ENCODE measurements around the gene PLAC9. TPM values are rescaled to one million over a fixed set of nuclear protein-coding genes. Genes with fewer than 3 reads are reported as not detected.

The PLAC9 gene
- total RNA-seq, 1 donor from 2014 or later, result 125 TPM

DNA sequence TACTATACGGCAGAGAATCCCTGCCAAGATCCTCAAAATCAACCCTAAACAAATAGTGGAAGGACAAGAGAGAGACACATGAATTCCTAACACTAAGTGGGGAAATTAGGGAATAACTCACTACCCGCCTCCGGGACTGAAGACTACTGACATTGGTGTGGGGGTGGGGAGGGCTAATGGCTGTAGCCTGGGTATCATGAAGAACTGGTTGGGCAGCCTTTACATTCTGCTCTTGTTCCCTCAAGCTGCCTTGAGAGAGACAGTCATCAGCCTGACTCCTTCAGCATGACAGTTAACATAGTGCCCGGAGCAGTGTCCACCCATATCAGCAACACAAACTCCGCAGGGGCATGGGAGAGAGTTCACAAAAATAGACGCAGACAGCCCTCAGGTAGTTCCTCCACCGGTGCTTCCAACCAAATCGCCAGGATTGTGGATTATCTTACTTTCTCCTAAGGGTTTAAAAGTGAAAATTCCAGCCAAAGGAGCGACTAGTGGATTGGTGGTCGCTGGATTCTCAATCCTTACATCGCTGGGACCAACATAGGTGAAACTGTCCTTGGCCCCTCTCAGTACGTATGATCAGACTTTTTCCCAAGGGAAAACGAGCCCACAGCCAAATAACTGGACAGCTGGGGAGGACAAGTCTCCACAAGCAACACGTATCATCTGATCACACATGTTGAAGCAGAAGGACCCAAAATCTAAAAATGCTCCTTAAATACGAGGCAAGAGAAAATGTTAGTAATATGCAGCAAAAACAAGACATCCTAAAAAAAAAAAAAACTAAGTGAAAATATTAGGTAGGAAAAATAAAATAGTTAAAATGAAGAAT, 31.5 kb upstream of the PLAC9 start:
- Mint-ChIP-seq H3K27ac (ENCODE audit: unreplicated experiment) (no peak overlapping the region), H3K4me3 (ENCODE audit: unreplicated experiment) (no peak overlapping the region), H3K27me3 (ENCODE audit: unreplicated experiment) (peaks cover 38% of the 10 kb centered on the region), H3K4me1 (ENCODE audit: unreplicated experiment) (peaks cover 12% of the 10 kb centered on the region), H3K36me3 (ENCODE audit: unreplicated experiment) (no peaks in the 10 kb centered on the region), H3K9me3 (ENCODE audit: unreplicated experiment) (no peaks in the 10 kb centered on the region)
- TF ChIP-seq, protein P1, sequence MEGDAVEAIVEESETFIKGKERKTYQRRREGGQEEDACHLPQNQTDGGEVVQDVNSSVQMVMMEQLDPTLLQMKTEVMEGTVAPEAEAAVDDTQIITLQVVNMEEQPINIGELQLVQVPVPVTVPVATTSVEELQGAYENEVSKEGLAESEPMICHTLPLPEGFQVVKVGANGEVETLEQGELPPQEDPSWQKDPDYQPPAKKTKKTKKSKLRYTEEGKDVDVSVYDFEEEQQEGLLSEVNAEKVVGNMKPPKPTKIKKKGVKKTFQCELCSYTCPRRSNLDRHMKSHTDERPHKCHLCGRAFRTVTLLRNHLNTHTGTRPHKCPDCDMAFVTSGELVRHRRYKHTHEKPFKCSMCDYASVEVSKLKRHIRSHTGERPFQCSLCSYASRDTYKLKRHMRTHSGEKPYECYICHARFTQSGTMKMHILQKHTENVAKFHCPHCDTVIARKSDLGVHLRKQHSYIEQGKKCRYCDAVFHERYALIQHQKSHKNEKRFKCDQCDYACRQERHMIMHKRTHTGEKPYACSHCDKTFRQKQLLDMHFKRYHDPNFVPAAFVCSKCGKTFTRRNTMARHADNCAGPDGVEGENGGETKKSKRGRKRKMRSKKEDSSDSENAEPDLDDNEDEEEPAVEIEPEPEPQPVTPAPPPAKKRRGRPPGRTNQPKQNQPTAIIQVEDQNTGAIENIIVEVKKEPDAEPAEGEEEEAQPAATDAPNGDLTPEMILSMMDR (IDR thresholded peaks at IDR 0.05), result no peak
- DNase-seq (ENCODE audit: extremely low spot score, unreplicated experiment), result no peak

DNA sequence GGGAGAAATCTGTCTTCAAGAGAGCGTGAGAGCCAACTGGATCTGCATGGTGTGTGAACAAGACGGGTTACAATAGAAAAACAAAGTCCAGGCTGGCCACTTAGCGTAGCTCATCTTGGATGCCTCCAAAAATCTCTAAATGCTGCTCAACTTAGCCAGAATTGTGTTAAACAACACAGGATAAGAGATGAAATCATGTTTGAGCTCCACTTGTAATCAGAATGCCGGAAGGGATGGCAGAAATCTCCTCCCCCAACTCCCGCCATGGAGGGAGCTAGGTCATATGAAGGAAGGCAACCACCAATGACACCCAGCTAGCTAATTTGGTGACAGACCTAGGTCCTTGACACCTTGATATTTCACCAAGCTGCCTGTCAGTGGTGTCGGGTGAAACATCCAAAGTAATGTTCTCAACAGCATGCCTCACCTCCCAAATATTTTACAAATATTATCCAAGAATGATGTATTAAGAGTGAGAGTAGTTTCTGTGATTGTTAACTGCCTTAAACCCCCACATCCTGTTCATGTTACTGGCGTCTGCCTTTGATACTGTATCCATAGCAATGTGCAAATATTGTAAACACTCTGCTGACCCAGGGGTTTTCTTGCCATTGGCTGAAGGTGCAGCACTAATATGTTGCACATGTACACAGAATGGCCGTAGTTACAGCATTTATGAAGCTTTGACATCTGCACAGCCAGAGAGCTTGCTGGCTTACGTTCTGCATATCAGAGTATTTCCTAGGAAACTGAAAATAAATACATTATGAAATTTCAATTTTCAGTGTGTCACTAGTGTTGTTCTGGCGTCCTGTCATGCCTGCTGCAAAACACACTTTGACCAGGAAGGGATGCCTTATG, 28.2 kb upstream of the PLAC9 start:
- DNase-seq (ENCODE audit: extremely low spot score, unreplicated experiment), result no peak
- Mint-ChIP-seq H3K36me3 (ENCODE audit: unreplicated experiment) (no peaks in the 10 kb centered on the region), H3K27me3 (ENCODE audit: unreplicated experiment) (peaks cover 20% of the 10 kb centered on the region), H3K27ac (ENCODE audit: unreplicated experiment) (peak overlapping the region; percentile 79), H3K4me1 (ENCODE audit: unreplicated experiment) (peaks cover 12% of the 10 kb centered on the region), H3K9me3 (ENCODE audit: unreplicated experiment) (peaks cover 10% of the 10 kb centered on the region), H3K4me3 (ENCODE audit: unreplicated experiment) (no peak overlapping the region)
- TF ChIP-seq, protein P1 (IDR thresholded peaks at IDR 0.05), result no peak

DNA sequence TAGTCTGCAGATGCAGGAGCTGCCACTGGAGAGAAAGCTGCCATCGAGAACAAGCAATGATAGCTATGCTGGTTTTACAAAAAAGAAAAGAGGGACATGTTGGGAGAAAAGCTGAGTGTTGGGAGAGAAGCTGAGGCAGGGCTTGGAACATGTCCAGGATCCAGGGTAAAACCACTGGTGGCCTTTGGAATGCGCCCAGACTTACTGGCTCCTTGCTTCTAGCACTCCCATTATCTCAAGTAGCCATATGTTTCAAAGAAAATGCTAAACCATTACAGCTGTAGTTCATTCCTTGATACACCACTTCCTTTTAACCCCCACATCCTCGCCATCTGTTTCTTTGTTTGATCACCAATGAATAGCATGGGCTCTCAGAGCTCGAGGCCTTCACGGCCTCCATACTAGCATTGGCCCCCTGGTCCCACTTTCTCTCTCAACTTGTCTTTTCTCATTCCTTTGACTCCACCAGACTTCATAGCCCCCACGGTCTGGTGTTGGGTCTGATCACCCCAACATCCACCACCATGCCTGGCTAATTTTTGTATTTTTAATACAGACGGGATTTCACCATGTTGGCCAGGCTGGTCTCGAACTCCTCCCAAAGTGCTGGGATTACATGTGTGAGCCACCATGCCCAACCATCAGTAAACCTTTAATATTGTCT, 23.8 kb upstream of the PLAC9 start:
- Mint-ChIP-seq H3K4me3 (ENCODE audit: unreplicated experiment) (no peak overlapping the region), H3K27ac (ENCODE audit: unreplicated experiment) (no peak overlapping the region), H3K36me3 (ENCODE audit: unreplicated experiment) (peaks cover 2% of the 10 kb centered on the region), H3K9me3 (ENCODE audit: unreplicated experiment) (peaks cover 10% of the 10 kb centered on the region), H3K27me3 (ENCODE audit: unreplicated experiment) (peaks cover 10% of the 10 kb centered on the region), H3K4me1 (ENCODE audit: unreplicated experiment) (peaks cover 21% of the 10 kb centered on the region)
- no peak for DNase-seq (ENCODE audit: extremely low spot score, unreplicated experiment)
- TF ChIP-seq, protein P1 (IDR thresholded peaks at IDR 0.05), result no peak

DNA sequence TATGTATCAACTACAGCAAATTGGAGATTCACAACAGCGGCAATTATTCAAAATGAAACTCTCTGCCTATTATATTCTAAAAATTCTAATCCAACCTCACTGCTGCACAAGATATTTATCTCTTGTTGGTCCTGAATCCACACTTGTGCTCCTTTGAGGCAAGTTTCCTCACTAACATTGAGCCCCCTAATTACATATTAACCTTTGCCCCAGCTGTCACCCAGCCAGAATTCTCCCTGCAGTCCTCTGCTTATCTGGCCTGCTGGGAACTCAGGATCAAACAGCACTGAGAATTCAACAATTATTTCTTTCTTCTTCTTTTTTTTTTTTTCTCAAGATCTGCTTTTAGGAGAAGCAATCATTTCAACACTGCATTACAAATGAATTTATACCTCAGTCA, 21.5 kb upstream of the PLAC9 start:
- Mint-ChIP-seq H3K27ac (ENCODE audit: unreplicated experiment) (no peak overlapping the region), H3K9me3 (ENCODE audit: unreplicated experiment) (peaks cover 10% of the 10 kb centered on the region), H3K27me3 (ENCODE audit: unreplicated experiment) (peaks cover 6% of the 10 kb centered on the region), H3K4me1 (ENCODE audit: unreplicated experiment) (peaks cover 9% of the 10 kb centered on the region), H3K4me3 (ENCODE audit: unreplicated experiment) (no peak overlapping the region), H3K36me3 (ENCODE audit: unreplicated experiment) (peaks cover 2% of the 10 kb centered on the region)
- TF ChIP-seq, protein P1 (IDR thresholded peaks at IDR 0.05), result no peak
- DNase-seq (ENCODE audit: extremely low spot score, unreplicated experiment), result no peak

All from osteocyte (in vitro differentiated cells).